Measurements from ENCODE around the gene GFRA4.

DNA sequence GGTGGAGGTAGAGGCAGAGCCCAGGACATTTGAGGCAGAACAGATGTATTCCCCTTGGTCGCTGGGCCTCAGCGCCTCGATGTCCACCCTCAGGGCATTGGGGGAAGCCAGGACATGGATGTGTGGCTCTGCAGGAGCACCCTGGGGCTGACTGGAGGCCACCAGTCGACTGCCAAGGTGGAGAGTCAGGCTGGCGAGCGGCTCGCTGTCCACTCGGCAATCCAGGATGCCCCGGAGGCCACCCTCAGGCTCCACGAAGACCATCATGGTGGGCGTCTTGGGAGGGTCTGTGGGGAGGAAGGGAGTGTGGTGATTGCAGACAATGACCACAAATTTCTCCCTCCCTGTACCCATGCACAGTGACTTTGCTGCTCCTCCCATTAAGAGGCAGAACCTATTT, 26.8 kb upstream of the GFRA4 start:
- no peak for TF ChIP-seq MEF2A (IDR thresholded peaks at IDR 0.05; ENCODE audit: borderline replicate concordance, low read depth)
- TF ChIP-seq CTCF (IDR thresholded peaks at IDR 0.05): no peak
- TF ChIP-seq, protein P1, sequence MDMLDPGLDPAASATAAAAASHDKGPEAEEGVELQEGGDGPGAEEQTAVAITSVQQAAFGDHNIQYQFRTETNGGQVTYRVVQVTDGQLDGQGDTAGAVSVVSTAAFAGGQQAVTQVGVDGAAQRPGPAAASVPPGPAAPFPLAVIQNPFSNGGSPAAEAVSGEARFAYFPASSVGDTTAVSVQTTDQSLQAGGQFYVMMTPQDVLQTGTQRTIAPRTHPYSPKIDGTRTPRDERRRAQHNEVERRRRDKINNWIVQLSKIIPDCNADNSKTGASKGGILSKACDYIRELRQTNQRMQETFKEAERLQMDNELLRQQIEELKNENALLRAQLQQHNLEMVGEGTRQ (IDR thresholded peaks at IDR 0.05; ENCODE audit: borderline replicate concordance, low read depth, low read length): no peak
- TF ChIP-seq, protein P2, sequence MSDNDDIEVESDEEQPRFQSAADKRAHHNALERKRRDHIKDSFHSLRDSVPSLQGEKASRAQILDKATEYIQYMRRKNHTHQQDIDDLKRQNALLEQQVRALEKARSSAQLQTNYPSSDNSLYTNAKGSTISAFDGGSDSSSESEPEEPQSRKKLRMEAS (IDR thresholded peaks at IDR 0.05; ENCODE audit: low read depth): no peak
- no peak for TF ChIP-seq RAD21 (IDR thresholded peaks at IDR 0.05; ENCODE audit: low read length)
- TF ChIP-seq REST (IDR thresholded peaks at IDR 0.05; ENCODE audit: low read depth, low read length): no peak
- no peak for TF ChIP-seq GABPA (IDR thresholded peaks at IDR 0.05; ENCODE audit: low read depth)
